HCEC 1CT (cell line): ENCODE data around the gene ARHGEF7.
A peak's percentile ranks its signal among the peaks of the same experiment; 100 is the strongest.
"Not testable (repeated sequence)": the region's sequence is repeated elsewhere in the genome, so short reads cannot be mapped to it uniquely, and the experiment has no call there.

Source experiments
- DNase-seq: peaks from one replicate; pipeline ENCODE4 v3.0.0-alpha.2; 2017

ARHGEF7 gene

DNA sequence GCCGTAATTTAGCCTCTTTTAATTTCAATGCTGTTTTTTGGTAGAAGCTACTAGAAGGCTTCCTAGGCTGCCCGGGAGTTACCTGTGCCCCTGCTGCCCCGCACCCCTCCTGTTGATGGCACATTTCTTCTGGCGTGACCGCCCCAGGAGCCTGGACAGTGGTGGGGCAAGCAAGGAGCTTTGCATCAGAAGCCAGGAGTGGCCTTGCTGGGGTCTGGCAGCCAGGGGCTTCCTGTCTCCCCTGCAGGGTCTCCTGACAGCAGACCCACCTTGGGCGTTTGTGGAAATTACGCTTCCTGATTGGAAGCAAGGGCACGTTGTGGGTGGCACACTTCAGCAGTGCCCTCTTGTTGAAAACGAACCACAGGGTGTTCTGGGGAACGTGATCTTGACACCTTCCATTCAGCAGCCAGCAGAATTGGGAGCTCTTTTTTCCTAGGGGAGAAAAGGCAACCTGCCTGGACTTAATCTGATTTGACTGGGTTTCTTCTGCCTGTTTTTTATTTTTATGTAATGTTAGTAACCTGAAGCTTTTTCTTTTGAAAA is 115.3 kb downstream of the ARHGEF7 start:
- no peak for DNase-seq

DNA sequence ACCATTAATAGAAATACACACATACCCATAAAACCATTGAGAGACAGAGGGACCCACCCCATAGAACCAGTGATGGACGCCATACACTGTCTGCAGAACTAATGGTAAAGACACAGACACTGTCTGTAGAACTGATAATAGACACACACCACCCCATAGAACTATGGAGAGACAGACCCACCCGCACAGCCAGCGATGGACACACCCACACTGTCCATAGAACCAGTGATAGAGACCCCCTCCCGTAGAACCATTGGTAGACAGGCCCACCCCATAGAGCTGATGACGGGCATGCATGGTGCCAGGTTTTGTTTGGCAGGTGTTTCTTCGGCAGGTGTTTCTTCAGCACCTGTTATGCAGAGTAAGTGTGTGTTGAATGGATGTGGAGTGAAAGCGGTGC is 117.1 kb downstream of the ARHGEF7 start:
- DNase-seq = no peak

DNA sequence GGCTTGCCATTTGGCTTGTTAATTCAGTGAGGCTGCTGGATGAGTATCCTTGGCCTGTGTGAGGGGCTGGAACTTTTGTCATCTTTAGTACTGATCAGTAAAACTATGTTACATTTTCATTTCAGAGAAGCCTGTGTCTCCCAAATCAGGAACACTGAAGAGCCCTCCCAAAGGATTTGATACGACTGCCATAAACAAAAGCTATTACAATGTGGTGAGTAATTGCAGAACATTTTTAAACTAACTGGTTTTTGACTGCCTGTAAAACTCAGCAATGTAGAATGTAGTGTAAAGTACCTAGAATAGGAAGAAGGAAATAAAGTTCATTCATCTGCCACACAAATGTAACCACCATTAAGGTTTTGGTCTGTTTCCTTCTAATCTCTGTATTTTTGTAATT is 118.0 kb downstream of the ARHGEF7 start:
- DNase-seq = no peak

DNA sequence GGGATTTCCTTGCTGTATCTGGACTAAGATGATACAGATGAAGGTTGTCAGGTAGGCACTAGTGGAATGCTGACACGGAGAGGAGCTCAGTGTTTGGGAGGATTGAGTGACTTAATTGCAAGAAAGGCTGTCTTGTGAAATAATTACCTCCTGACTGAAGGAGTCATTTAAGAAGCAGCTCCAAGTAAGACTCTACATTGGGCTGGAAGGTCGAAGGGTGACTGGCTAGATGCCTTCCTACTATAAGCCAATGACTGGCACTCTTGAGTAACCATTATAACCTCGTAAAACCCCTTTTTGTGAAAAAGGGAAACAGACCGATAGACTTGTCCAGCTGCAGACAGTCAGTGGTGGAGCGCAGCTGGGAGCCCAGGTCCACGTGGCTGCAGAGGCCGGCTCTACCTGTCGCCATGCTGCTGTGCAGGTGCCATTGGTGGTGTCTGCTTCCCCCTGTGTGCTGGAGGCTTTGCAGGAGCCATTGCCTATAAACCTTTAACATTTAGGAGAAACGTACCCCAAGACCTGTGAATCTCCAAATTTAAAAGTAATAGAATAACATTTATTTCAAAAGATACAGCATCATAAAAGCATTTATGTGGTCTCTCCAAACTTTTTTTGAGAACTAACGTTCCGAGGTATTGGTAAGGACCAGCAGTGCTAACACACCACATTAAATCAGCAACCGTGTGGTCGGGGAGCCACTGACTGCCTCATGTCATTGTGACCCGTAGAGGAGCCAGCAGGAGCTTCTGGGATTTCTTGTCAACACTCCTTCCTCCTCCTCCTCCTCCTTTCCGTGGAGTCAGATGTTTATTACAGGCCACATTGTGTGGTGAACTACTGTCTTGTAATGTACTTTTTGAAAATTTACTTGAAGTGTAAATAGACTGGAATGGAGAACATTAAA is 124.9 kb downstream of the ARHGEF7 start:
- peak; percentile 9 for DNase-seq

GRCh38 chr13:111241006-111241755 is 126.1 kb downstream of the ARHGEF7 start:
- DNase-seq = no peak

GRCh38 chr13:111241862-111242261 is 126.8 kb downstream of the ARHGEF7 start:
- DNase-seq = no peak

- DNase-seq = no peak
These were observed 127.5 kb downstream of the ARHGEF7 start for GRCh38 chr13:111242585-111242984.

DNA sequence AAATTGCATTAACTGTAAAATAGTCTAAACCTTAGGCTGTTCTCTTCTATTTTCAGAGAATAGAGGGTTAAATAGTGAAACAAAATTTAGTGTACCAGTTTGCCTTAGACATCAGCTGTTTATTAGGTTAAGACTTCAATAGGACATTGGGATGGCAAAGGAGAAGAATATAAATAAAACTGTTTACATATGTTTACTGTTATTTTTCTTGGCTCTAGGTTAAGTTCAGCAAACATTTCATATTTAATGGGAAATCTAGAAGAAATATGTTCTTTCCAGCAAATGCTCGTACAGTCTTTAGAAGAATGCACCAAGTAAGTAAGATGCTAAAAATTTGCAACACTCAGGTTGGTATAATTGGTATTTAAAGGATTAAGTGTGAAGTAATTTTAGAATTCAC is 128.9 kb downstream of the ARHGEF7 start:
- no peak for DNase-seq

DNA sequence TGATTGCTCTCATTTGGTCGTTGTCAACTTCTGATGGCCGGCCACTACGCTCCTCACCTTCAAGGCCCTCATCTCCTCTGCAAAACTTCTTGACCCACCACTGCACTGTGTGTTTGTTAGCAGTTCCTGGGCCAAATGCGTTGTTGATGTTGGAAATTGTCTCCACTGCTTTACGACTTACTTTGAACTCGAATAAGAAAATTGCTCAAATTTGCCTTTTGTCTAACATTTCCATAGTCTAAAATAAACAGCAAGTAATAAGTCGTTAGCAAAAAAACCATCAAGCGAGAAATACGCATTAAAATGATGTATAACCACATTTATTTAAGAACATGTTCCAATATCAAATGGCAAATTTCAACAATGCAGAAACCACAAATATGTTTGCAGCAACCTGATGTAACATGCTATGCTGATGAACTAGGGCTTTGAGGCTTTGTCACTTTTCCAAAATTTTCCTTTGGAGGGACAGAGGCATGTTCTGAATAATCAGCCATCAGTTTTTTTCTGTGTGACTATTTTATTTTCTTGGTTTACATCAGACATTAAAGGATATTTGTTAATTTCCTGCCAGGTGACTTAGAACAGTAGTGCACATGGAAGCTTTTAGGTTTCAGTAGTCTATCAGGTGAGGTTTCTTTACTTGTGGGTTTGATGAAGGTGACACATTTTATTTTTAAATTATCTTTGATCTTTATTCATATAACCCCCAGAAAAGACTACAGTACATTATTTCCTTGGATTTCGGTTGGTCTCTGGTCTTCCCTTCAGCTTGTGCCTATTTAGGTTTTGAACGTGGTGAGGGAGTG is 130.7 kb downstream of the ARHGEF7 start:
- DNase-seq = no peak

- no peak for DNase-seq
These were observed 132.4 kb downstream of the ARHGEF7 start for GRCh38 chr13:111247552-111247951.

DNA sequence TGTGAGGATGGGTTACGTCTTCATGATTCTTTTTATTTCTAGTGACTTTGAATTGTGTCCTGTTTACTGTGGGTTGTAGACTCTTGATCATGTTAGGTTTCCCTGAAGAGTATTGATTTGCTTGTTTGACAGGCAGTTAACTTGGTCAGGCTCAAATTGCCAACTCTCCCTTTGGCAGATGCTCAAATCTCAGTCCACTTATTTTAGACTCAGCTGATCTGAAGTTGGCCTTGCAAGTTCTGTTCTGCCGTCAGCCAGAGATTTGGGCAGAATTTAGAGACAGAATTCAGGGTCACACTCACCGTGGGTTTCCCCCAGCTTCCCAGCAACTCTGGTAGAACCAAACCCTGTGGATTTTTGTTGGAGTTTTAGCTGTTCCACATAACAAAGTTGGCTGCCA is 133.7 kb downstream of the ARHGEF7 start:
- DNase-seq = no peak

GRCh38 chr13:111249637-111250360 is 134.7 kb downstream of the ARHGEF7 start:
- no peak for DNase-seq

DNA sequence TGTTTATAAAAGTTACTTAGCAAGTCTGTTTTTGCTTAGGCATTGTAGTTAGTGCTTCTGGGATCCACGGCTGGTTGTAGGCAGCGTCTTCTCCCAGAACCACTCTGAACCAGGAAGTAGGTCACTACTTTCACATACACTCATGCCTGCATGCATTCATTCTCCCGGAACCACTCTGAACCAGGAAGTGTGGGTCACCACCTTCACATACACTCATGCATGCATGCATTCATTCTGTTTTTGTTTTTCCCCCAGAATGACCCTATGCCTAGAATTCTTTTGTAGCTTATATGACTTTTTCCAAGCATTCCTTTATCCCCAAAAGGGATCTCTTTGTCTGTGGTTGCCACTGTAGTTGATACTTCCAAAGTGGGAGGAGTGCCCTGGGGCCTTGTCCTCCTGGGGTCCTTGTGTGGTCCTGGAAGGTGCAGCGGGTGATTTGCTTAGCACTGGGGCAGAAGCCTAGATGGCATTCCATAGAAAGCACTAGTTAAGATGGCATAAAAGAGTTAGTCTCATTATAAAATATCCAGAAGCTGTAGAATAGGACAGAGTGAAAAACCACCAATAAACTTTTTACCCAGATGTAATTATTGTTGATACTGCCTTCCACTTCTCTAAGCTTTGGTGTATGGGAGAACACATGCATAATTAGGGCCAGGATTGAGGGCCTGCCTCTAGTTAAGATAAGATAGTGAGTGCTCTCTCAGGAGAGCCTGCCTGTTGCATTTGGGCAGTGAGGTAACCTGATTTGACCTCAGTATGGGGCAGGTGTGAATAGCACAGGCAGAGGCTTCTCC is 136.7 kb downstream of the ARHGEF7 start:
- no peak for DNase-seq

GRCh38 chr13:111252446-111253364 is 137.6 kb downstream of the ARHGEF7 start:
- DNase-seq = no peak

GRCh38 chr13:111253365-111253872 is 138.3 kb downstream of the ARHGEF7 start:
- DNase-seq = no peak

DNA sequence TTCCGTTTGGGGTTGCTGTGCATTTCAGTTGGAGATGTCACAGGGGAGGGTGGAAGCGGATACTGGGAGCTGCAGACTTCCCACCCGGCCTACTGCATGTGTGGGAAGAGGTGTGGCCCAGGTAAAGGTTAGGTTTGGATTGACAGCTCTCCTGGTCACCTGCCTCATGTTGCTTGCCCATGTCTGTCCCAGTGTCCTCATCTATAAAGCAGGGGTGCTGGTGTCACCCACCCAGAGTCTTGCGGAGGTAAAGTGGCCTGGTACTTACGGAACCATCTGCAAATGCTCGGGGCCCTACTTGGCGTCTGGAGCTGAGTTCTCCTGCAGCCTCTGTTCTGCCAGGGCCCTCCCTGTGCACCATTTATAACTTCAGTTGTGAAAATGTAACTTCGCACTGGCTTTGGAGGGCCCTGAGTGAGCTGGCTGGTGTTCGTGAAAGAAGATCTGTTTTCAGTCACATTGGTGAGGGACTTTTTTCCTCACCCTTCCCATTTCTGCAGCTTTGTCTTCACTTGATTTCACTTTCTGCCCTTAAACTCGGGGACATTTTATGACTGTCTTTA is 140.2 kb downstream of the ARHGEF7 start:
- no peak for DNase-seq

GRCh38 chr13:111256458-111256857 is 141.3 kb downstream of the ARHGEF7 start:
- no peak for DNase-seq

DNA sequence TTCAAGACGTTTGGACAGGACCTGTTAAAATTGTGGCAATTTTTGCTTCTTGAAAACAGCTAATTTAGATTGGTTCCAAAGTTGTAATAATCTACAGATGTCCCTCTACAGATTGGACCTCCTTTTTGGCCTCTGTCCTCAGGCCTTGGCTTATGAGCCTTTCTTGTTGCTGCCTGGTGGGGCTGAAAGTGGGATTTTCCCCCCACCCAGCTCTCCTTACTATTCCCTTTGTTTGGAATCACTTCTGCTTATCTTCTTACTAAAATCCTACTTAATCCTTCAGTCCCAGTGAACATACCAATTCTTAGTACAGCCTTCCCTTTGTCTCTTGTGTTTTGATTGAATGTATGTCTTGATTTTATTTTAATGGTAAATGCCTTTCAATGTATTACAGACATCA is 141.8 kb downstream of the ARHGEF7 start:
- no peak for DNase-seq

DNA sequence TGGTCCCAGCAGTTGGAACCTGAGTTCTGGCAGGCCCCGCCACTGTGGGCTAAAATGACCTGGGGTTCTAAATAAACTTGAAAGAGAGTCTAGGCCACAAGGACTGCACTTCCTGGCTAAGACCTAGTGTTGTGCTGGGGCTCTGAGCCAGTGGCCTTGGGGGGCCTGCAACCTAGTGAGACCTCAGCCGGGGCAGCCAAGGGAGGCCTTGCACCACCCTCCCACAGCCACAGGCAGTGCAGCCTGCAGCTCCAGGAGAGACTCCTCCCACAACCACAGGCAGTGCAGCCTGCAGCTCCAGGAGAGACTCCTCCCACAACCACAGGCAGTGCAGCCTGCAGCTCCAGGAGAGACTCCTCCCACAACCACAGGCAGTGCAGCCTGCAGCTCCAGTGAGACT is 142.8 kb downstream of the ARHGEF7 start:
- not testable (repeated sequence) for DNase-seq

DNA sequence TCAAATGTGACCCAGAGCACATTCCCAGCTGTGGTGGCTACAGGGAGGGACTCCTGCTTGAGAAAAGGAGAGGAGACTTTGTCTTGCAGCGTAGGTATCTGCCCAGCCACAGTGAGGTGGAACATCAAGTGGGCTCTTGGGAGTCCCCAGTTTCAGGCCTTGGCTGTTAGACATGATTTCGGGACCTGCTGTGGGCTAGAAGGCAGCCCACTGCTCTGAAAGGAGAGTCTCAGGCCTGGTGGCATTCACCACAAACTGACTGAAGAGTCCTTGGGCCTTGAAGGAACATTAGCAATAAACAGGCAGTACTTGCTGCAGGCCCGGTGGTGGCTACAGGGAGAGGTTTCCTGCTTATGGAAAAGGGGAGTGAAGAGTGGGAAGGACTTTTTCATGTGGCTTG is 143.5 kb downstream of the ARHGEF7 start:
- no peak for DNase-seq
